Measurements from ENCODE around the gene ZNF628.

Gene ZNF628

GRCh38 chr19:55476100-55476775 lies at the start of gene ZNF628:
TSS of gene ZNF628 (plus strand) at chr19:55476617. CDS start at chr19:55479911, 3,294 bp downstream.
- no peak for TF ChIP-seq CTCF (IDR thresholded peaks at IDR 0.05; ENCODE audit: control insufficient read depth, insufficient read depth, low read depth, low read length, missing control alignments)
- DNase-seq (ENCODE audit: low read depth): peak; percentile 89
- peak within 1 kb of the TSS; percentile 37 for H3K4me3 ChIP-seq (ENCODE audit: control insufficient read depth, low read depth, low read length)

- no peak for TF ChIP-seq CTCF (IDR thresholded peaks at IDR 0.05; ENCODE audit: control insufficient read depth, insufficient read depth, low read depth, low read length, missing control alignments)
- H3K4me3 ChIP-seq (ENCODE audit: control insufficient read depth, low read depth, low read length): no peak overlapping the region
- DNase-seq (ENCODE audit: low read depth): no peak
Observed at GRCh38 chr19:55431183-55431582, 45.2 kb upstream of the ZNF628 start.

- no peak for DNase-seq (ENCODE audit: low read depth)
- TF ChIP-seq CTCF (IDR thresholded peaks at IDR 0.05; ENCODE audit: control insufficient read depth, insufficient read depth, low read depth, low read length, missing control alignments): no peak
- H3K4me3 ChIP-seq (ENCODE audit: control insufficient read depth, low read depth, low read length): no peak overlapping the region
Observed at GRCh38 chr19:55432241-55432959, 44.0 kb upstream of the ZNF628 start.

- no peak overlapping the region for H3K4me3 ChIP-seq (ENCODE audit: control insufficient read depth, low read depth, low read length)
- no peak for TF ChIP-seq CTCF (IDR thresholded peaks at IDR 0.05; ENCODE audit: control insufficient read depth, insufficient read depth, low read depth, low read length, missing control alignments)
- no peak for DNase-seq (ENCODE audit: low read depth)
Observed at GRCh38 chr19:55433292-55433691, 43.1 kb upstream of the ZNF628 start.

- no peak for TF ChIP-seq CTCF (IDR thresholded peaks at IDR 0.05; ENCODE audit: control insufficient read depth, insufficient read depth, low read depth, low read length, missing control alignments)
- no peak overlapping the region for H3K4me3 ChIP-seq (ENCODE audit: control insufficient read depth, low read depth, low read length)
- DNase-seq (ENCODE audit: low read depth): no peak
Observed at GRCh38 chr19:55434356-55434919, 42.0 kb upstream of the ZNF628 start.

GRCh38 chr19:55435020-55435419 lies 41.4 kb upstream of the ZNF628 start:
- no peak for DNase-seq (ENCODE audit: low read depth)
- H3K4me3 ChIP-seq (ENCODE audit: control insufficient read depth, low read depth, low read length): no peak overlapping the region
- no peak for TF ChIP-seq CTCF (IDR thresholded peaks at IDR 0.05; ENCODE audit: control insufficient read depth, insufficient read depth, low read depth, low read length, missing control alignments)
